ENCODE results near the gene ACSL5. TPM values are rescaled to one million over a fixed set of nuclear protein-coding genes. Genes with fewer than 3 reads are reported as not detected.
A peak's percentile ranks its signal among the peaks of the same experiment; 100 is the strongest.

The ACSL5 gene
- total and polyA plus RNA-seq, 11 donors = 4.0 to 23.8 (median 7.0) TPM

- Histone ChIP-seq H3K27me3 (no peaks in the 10 kb centered on the region), H3K4me1 (peaks cover 12 to 48% (median 33%) of the 10 kb centered on the region in 12 donors), H3K36me3 (no peaks in the 10 kb centered on the region), H3K27ac (peak overlapping the region; percentile 67 to 86 (median 78)), H3K9me3 (no peaks in the 10 kb centered on the region), H3K4me3 (no peak overlapping the region)
- intact Hi-C loops (cut with DNase I) = loop anchor here in 1 of 10 donors (2.0 kb wide), 1 partner anchor 29 kb away; no protein-coding TSS in a partner anchor
- ATAC-seq (no peak), DNase-seq (no peak)
- no peak for TF ChIP-seq POLR2A (IDR thresholded peaks at IDR 0.05)
- TF ChIP-seq, protein P1, sequence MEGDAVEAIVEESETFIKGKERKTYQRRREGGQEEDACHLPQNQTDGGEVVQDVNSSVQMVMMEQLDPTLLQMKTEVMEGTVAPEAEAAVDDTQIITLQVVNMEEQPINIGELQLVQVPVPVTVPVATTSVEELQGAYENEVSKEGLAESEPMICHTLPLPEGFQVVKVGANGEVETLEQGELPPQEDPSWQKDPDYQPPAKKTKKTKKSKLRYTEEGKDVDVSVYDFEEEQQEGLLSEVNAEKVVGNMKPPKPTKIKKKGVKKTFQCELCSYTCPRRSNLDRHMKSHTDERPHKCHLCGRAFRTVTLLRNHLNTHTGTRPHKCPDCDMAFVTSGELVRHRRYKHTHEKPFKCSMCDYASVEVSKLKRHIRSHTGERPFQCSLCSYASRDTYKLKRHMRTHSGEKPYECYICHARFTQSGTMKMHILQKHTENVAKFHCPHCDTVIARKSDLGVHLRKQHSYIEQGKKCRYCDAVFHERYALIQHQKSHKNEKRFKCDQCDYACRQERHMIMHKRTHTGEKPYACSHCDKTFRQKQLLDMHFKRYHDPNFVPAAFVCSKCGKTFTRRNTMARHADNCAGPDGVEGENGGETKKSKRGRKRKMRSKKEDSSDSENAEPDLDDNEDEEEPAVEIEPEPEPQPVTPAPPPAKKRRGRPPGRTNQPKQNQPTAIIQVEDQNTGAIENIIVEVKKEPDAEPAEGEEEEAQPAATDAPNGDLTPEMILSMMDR (IDR thresholded peaks at IDR 0.05) = no peak
- WGBS, 4 donors = 64 to 79% (median 72%) methylated on average over 8 of the region's 8 CpGs
Measured at GRCh38 chr10:112359606-112360307, 14.2 kb upstream of the ACSL5 start.

DNA sequence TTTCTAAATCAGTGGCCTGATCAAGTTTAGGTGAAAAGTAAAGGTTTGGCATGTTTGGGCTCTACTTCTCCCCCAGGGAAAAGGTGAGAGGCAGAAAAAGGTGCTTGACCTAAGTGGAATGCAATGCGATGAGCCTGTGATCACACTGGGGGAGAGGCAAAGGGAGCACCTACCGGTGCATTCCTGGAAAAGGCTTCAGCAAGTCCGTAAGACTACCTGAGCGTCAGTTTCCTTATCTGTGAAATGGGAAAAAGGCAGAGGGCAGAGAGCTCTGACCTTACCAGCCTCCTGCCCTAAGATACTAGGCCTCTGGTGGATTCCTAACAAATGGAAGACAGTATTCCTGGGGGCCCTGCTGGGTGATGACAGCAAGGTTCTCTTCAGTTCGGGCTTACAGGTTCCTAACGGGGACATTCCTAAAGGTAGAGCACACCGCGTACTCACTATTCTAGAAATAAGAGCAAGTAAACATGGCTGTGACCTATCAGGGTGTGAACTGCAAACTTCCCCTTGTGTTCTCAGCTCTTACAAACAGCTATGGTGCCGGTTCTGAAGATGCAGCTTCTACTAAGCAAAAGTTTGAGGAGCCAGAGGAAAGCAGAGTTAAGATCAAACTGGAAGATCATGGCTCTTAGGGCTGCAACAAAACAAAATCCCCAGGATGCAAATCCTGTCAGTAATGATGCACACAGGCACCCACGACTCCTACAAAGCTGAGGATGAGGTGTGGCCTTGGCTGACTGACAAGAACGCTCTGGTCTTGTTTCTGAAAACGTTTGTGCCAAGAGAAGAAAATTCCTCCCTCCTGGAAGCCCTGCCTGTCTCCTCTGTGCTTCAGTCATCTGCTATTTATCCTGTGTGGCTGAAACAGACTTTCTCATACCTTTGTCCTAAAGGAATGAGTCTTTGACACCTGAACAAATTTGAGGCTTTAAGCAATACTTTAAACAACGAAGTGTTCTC lies 13.3 kb upstream of the ACSL5 start:
- Histone ChIP-seq H3K9me3 (no peaks in the 10 kb centered on the region), H3K4me3 (no peak overlapping the region), H3K36me3 (no peaks in the 10 kb centered on the region), H3K4me1 (peaks cover 12 to 48% (median 33%) of the 10 kb centered on the region in 12 donors), H3K27me3 (no peaks in the 10 kb centered on the region), H3K27ac (peak overlapping the region; percentile 67 to 86 (median 78))
- TF ChIP-seq POLR2A (IDR thresholded peaks at IDR 0.05) = no peak
- TF ChIP-seq, protein P1 (IDR thresholded peaks at IDR 0.05) = no peak
- WGBS, 4 donors = 41 to 52% (median 46%) methylated on average over 13 of the region's 13 CpGs
- intact Hi-C loops (cut with DNase I) = loop anchor here in 1 of 10 donors (2.0 kb wide), 1 partner anchor 28 kb away; no protein-coding TSS in a partner anchor
- DNase-seq (peak in 4 of 5 donors; percentile 64 to 88 (median 76)), ATAC-seq (peak; percentile 58 to 84 (median 66))

DNA sequence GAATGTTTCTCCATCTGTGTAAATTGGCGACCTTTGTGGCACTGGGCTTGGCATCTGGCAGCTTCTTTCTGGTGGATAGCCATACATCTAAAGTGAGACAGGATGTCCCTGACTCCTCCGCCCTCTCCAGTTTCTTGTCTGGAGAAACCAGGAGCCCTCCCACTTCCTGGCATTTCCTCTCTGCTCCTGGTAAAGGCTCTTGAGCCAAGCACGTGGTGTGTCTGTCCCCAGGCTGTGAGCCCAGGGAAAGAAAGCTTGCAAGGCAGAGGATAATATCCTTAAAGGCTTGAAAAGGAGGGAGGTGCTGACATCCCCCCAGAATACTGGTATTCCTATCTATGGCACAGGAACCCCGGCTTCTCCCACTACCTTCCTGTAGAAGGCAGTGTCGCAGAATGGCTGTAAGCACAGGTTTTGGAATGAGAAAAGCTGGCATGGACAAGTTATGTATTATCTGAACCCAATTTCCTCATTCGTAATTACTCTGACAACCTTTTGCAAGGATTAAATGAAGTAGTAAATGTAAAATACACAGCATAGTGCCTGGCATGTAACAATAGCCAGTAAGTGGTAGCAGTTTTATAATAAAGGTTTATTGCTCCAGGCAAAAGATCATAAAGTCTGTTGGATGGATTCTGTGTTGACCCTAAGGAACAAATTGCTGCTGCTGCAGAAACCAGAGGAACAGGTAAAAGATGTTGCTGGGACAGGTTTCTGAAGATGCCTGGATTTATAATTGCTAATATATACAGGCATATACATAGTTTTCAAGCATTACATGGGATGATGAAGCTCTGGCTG lies 11.8 kb upstream of the ACSL5 start:
- H3K9me3 ChIP-seq = no peaks in the 10 kb centered on the region
- H3K4me1 ChIP-seq = peaks cover 12 to 48% (median 33%) of the 10 kb centered on the region in 12 donors
- intact Hi-C loops (cut with DNase I) = loop anchor here in 1 of 10 donors (2.0 kb wide), 1 partner anchor 27 kb away; no protein-coding TSS in a partner anchor
- no peak for TF ChIP-seq POLR2A (IDR thresholded peaks at IDR 0.05)
- TF ChIP-seq, protein P1 (IDR thresholded peaks at IDR 0.05) = peak in 2 of 12 donors; percentile 11 to 21
- DNase-seq (peak in 4 of 5 donors; percentile 58 to 84 (median 62)), ATAC-seq (peak; percentile 80 to 87 (median 81))
- H3K27me3 ChIP-seq = no peaks in the 10 kb centered on the region
- no peak overlapping the region for H3K4me3 ChIP-seq
- H3K36me3 ChIP-seq = no peaks in the 10 kb centered on the region
- peak overlapping the region; percentile 67 to 86 (median 76) for H3K27ac ChIP-seq
- 24 to 45% (median 31%) methylated on average over 6 of the region's 6 CpGs for WGBS, 4 donors
